ENCODE measurements around the gene UBASH3B.

UBASH3B gene

GRCh38 chr11:122655527-122656072 lies at the start of gene UBASH3B:
Gene UBASH3B (plus strand): TSS chr11:122655722. CDS start chr11:122656050, 328 bp downstream.
- TF ChIP-seq EGR1 (IDR thresholded peaks at IDR 0.05) (peak; percentile 3; the same call in 1 of the 2 replicates), YY1 (IDR thresholded peaks at IDR 0.05; ENCODE audit: low read depth) (no peak), CREB1 (IDR thresholded peaks at IDR 0.05; ENCODE audit: low read depth) (no peak), TCF12 (IDR thresholded peaks at IDR 0.05; ENCODE audit: low read depth) (peak; percentile 48; the same call in 1 of the 2 replicates), TAF1 (IDR thresholded peaks at IDR 0.05; ENCODE audit: low read depth) (peak; percentile 65; the same call in 1 of the 2 replicates), NFIC (IDR thresholded peaks at IDR 0.05) (no peak), EP300 (IDR thresholded peaks at IDR 0.05; ENCODE audit: borderline replicate concordance) (no peak; the same call in 1 of the 2 replicates), TEAD4 (IDR thresholded peaks at IDR 0.05) (peak; percentile 52), MAX (IDR thresholded peaks at IDR 0.05) (no peak), RAD21 (IDR thresholded peaks at IDR 0.05; ENCODE audit: low read depth) (no peak), REST (IDR thresholded peaks at IDR 0.05; ENCODE audit: low read depth) (no peak), USF1 (IDR thresholded peaks at IDR 0.05) (no peak), ZBTB7A (IDR thresholded peaks at IDR 0.05; ENCODE audit: low read depth) (peak; percentile 76)

GRCh38 chr11:122607162-122607561 lies 48.4 kb upstream of the UBASH3B start:
- TF ChIP-seq CEBPB (IDR thresholded peaks at IDR 0.05) = peak; percentile 41; the same call in 1 of the 2 replicates

- TF ChIP-seq TAF1 (IDR thresholded peaks at IDR 0.05; ENCODE audit: low read depth) (no peak), TCF12 (IDR thresholded peaks at IDR 0.05; ENCODE audit: low read depth) (no peak), ZBTB7A (IDR thresholded peaks at IDR 0.05; ENCODE audit: low read depth) (no peak), FOXM1 (IDR thresholded peaks at IDR 0.05; ENCODE audit: borderline replicate concordance, low read depth) (no peak), REST (IDR thresholded peaks at IDR 0.05; ENCODE audit: low read depth) (no peak)
Observed at GRCh38 chr11:122612123-122612824, 43.2 kb upstream of the UBASH3B start.

GRCh38 chr11:122616718-122617117 lies 38.8 kb upstream of the UBASH3B start:
- TF ChIP-seq NFIC (IDR thresholded peaks at IDR 0.05) (no peak), RAD21 (IDR thresholded peaks at IDR 0.05; ENCODE audit: low read depth) (no peak), YY1 (IDR thresholded peaks at IDR 0.05; ENCODE audit: low read depth) (no peak), USF1 (IDR thresholded peaks at IDR 0.05) (no peak), EGR1 (IDR thresholded peaks at IDR 0.05) (no peak), FOXM1 (IDR thresholded peaks at IDR 0.05; ENCODE audit: borderline replicate concordance, low read depth) (no peak), TAF1 (IDR thresholded peaks at IDR 0.05; ENCODE audit: low read depth) (no peak), MAX (IDR thresholded peaks at IDR 0.05) (no peak), CREB1 (IDR thresholded peaks at IDR 0.05; ENCODE audit: low read depth) (no peak), ZBTB7A (IDR thresholded peaks at IDR 0.05; ENCODE audit: low read depth) (no peak), CEBPB (IDR thresholded peaks at IDR 0.05) (no peak), TCF12 (IDR thresholded peaks at IDR 0.05; ENCODE audit: low read depth) (no peak), REST (IDR thresholded peaks at IDR 0.05; ENCODE audit: low read depth) (no peak)
